Left cardiac atrium (tissue), 4 donors: ENCODE measurements around the gene NOL4L. TPM values are rescaled to one million over a fixed set of nuclear protein-coding genes. Genes with fewer than 3 reads are reported as not detected.
A peak's percentile ranks its signal among the peaks of the same experiment; 100 is the strongest.

Source experiments
- ATAC-seq, 2 donors: fragments of 200-7000 bp; cut with Tn5 transposase; one replicate each; pipeline ENCODE4 v1.9.1; 2020; ENCODE audit warnings: mild to moderate bottlenecking in 2 of 2, moderate library complexity in 2 of 2
- DNase-seq: peaks from one replicate; pipeline ENCODE4 v3.0.0-alpha.2; 2020
- intact Hi-C, 2 donors: fragments of 100-400 bp; cut with DNase I; formaldehyde crosslinking; loops; one replicate each; pipeline versions ENCODE4 v1.14.1 to v1.15.1; 2022 to 2023
- total RNA-seq, 2 donors: library from RNA; stranded (reverse); fragmentation: NEBNext Ultra II Directional; extraction: Animal tissue kit (Norgen Biotek cat#: 25700); gene quantifications; one replicate each; pipeline ENCODE4 v1.2.1, GENCODE V29; 2021
- donor health status: DM: no; HTN: yes; CAD: no.
- donor health status: DM: no; HTN: yes; CAD: no; lungs with severe emphysema.
- donor health status: DM: yes; HTN: yes; CAD: no.
- donor health status: Dilated cardiomyopathy.

The NOL4L gene
- total RNA-seq, 2 donors from 2014 or later, result 8.5 to 9.7 TPM

DNA sequence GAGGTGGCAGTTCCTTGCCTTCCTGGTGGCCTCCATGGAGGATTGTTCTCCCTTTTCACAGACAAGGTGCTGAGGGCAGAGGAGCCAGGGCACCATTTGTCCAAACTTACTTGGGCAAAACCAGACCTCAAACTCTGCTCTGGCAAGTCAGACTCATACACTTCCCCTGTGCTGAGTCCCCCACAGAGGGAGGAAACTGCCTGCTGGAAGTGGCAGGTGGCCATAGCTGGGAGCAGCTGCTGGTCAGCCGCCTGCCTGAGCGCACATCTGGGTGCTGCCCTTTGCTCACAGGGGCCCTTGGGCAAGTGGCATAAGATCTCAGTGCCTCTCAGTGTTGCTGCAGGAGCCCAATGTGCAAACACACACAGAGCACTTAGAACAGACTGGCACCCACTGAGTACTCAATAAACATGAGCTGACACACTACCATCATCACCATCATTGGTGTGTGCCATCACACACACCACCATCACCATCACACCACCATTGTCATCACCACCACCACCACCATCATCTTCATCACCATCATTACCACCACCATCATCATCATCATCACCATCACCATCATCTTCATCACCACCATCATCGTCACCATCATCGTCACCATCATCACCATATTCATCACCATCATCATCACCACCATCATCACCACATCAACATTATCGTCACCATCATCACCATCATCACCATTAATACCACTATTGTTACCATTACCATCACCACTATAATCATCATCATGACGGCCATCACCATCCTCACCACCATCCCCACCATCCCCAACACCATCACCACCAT, 17.6 kb downstream of the NOL4L start:
- DNase-seq (no peak), ATAC-seq (no peak)
- intact Hi-C loops, result no loop called here

DNA sequence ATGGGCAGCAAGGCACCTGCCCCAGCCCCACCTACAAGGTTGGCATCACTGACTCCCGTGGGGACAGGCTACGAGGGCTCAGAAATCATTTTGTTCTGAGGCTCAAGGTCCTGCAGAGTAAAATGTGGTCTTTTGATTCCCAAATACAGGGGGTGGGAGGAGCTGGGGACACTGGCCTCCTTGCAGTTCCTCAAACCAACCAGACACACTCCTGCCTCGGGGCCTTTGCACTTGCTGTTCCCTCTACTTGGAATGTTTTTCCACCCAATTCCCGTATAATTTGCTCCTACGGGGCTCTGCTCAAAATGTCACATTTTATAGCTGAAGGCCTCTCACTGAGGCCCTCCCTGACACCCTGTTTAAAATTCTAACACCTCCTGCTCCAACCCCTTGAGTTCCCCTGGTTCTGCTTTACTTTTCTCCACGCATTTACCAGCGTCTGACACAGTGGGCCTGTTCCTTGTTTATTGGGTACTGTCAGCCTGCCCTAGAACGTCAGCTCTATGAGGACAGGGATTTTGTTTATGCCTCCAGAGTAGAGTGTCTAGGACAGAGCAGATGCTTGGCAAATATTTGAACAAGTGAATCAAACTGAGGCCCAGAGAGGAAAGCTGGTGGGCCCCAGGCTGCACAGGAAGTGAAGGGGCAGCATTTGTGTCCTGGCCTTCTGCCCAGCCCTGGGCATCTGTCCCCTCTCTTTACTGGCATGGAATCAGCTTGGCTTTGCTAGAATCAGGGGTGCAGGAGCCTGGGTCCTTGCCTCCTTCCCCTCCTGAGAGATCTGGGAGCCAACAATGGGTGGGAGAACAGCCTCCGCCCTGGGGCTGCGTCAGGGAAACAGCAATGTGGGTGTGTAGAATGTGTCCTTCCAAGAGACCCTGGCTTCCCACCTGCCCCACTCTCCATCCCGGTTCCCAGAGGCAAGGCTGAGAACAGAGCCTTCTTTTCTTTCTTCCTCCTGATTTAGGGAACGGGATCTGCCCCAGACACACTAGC, 18.5 kb downstream of the NOL4L start:
- DNase-seq (no peak), ATAC-seq (no peak)
- intact Hi-C loops, result no loop called here

DNA sequence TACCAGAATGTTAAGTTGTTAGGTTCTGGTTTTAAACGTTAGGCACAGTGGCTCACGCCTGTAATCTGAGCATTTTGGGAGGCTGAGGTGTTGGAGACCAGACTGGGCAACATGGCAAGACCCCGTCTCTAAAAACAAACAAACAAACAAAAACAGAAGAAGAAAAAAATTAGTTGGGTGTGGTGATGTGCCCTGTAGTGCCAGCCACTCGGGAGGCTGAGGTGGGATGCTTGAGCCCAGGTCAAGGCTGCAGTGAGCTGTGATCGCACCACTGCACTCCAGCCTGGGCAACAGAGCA, 19.4 kb downstream of the NOL4L start:
- intact Hi-C loops, result no loop called here
- ATAC-seq, result no peak
- DNase-seq, result no peak

- ATAC-seq (peak; percentile 56 to 57), DNase-seq (peak; percentile 50)
- intact Hi-C loops, result no loop called here
Observed at GRCh38 chr20:32564921-32565734, 20.0 kb downstream of the NOL4L start.

DNA sequence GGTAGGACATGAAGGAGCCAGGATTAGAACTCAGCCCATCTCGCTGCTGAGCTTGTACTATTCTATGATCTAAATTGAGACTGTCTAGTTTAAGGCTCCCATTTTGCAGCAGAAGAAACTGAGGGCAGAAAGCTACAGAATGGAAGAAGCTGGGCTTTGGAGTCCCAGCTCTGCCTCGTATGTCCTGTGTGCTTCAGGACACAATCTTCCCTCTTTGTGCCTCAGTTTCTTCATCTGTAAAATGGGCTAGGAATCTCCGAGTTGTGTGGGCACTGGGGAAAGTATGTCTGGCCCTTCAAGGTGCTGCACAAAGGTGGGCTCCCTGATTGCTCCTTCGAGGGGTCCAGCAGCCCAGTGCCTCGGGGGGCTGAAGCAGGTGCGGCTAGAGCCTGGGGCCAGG, 20.7 kb downstream of the NOL4L start:
- intact Hi-C loops, result no loop called here
- no peak for ATAC-seq
- no peak for DNase-seq

- intact Hi-C loops, result no loop called here
- DNase-seq, result no peak
- no peak for ATAC-seq
Observed at GRCh38 chr20:32563311-32564272, 21.5 kb downstream of the NOL4L start.

DNA sequence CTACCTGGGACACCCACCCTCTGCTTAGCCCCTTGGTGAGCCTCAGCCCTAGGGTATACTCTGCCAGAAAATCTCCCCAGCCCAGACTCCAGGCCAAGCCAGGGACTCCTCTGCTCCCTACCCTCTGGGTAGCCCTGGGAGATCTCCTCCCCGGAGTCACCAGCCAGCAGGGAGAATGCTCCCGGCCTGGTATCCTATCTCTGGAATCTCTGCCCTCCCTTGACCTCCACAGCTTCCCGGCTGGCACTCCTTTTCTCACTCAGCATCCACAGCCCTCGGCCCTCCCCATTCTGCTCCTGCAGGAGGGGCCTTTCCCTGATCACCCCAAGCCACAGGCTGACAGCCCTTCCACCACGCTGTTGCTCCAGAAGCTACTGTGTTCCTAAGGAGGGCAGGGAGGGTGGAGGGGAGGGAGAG, 22.6 kb downstream of the NOL4L start:
- intact Hi-C loops, result no loop called here
- no peak for ATAC-seq
- no peak for DNase-seq

- no peak for DNase-seq
- intact Hi-C loops, result no loop called here
- ATAC-seq, result no peak
Observed at GRCh38 chr20:32560989-32561830, 23.9 kb downstream of the NOL4L start.

GRCh38 chr20:32560482-32560988, 24.6 kb downstream of the NOL4L start:
- ATAC-seq (no peak), DNase-seq (no peak)
- intact Hi-C loops, result no loop called here

- ATAC-seq, result peak; percentile 9 to 39
- intact Hi-C loops, result no loop called here
Observed at GRCh38 chr20:32559753-32560380, 25.3 kb downstream of the NOL4L start.

DNA sequence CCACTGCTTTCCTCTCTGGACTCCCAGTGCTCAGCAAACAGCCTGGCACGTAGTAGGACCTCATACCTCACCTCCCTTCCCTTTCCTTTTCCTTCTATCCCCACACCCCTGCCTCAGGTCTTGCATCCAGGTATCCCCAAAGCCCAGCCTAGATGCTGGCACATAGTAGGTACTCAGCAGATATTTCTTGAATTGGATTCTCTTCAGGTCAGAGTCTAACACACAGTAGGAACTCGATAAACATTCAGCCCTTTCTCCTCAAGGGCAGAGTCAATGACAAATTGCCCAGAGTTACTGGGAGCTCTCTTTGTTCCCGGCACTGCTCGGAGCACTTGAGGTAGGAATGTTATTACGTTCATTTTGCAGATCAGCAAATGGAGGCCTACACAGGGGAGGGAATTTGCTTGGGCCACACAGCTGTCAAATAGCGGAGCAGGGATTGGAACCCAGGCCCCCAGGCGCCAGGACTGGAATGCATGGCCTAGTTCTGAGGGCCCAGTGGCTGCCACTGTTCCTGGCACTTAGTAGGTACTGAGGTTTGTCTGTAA, 25.9 kb downstream of the NOL4L start:
- intact Hi-C loops, result no loop called here
- DNase-seq (no peak), ATAC-seq (no peak)

More at GRCh38 chr20:32559753-32560380, 25.3 kb downstream of the NOL4L start:
- no peak for DNase-seq

- intact Hi-C loops, result no loop called here
- ATAC-seq (no peak), DNase-seq (no peak)
Observed at GRCh38 chr20:32558526-32558925, 26.6 kb downstream of the NOL4L start.

DNA sequence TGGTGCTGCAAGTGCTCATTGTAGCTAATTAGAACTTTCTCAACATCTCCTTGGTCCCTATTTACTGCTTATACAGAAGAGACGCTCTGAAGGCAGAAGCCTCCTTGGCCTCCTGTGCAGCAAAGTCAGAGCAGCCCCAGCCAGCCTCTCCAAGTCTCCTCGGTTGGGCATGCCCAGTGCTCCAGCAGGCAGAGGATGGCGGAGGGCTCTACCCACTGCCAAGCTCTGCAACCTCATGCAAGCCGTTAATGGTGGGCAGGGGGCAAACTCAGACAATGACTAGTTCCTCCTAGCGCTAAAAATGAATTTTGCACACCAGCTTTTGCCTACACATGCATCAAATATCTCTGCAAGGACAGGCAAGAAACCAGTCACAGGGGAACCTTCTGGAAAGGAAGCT, 27.8 kb downstream of the NOL4L start:
- ATAC-seq, result no peak
- DNase-seq, result no peak
- intact Hi-C loops, result no loop called here

- intact Hi-C loops, result no loop called here
- ATAC-seq (no peak), DNase-seq (no peak)
Observed at GRCh38 chr20:32556312-32557184, 28.6 kb downstream of the NOL4L start.

DNA sequence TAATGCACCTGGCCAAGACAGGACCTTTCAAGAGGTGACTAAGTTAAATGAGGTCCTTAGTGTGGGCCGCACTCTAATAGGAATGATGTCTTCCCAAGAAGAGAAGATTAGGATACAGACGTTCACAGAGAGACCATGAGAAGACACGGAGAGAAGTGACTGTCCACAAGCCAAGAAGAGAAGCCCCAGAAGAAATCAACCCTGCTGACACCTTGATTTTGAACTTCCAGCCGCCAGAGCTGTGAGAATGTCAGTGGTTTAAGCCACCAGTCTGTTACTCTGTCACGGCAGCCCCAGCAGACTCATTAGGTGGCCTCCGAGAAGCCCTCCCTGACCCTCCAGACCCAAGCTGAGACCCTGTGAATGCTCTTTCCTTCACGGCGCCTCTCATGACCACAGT, 29.5 kb downstream of the NOL4L start:
- intact Hi-C loops, result no loop called here
- no peak for DNase-seq
- no peak for ATAC-seq

DNA sequence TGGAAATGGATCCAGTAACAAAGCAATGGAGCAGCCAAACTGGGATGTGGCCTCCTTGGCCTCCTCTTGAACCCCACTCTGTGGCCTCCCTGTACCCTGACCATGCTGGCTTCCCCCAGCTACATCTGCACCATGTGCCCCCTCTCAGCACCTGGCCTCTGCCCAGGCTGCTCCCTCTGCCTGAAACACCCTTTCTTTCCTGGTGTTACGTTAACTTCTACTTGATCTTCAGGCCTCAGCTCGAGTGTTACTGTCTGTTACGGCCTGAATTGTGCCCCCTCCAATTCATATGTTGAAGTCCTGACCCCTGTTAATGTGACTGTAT, 30.2 kb downstream of the NOL4L start:
- ATAC-seq (no peak), DNase-seq (no peak)
- intact Hi-C loops, result no loop called here
